ENCODE data around the gene FIGN. TPM values are rescaled to one million over a fixed set of nuclear protein-coding genes. Genes with fewer than 3 reads are reported as not detected.

The FIGN gene
- polyA plus RNA-seq, 1 donor from 2014 or later: 0.71 TPM

DNA sequence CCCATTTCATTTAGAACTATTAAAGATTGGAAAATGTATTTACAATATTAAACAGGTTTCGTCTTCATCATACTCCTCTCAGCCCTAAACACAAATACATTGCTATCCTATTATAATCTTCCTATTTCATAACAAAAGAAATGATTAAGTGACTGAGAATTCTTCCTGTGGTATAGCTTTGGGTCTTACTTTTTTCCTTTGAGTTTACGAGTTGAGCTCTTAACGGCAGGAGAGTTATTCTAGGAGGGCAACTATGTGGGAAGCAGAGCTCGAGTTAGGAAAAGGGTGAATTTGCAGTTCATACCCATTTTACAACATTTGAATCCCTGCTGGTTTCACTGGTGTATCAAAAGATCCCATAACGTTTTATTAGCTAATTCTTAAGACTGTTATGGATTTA, 105.0 kb downstream of the FIGN start:
- H3K9ac ChIP-seq (ENCODE audit: low read length): no peak overlapping the region
- no peaks in the 10 kb centered on the region for H3K36me3 ChIP-seq (ENCODE audit: insufficient read depth, low read length)
- H3K9me3 ChIP-seq (ENCODE audit: low read length): no peaks in the 10 kb centered on the region
- no peaks in the 10 kb centered on the region for H3K9me2 ChIP-seq (ENCODE audit: insufficient read depth, low read length)
- TF ChIP-seq POLR2AphosphoS5 (IDR thresholded peaks at IDR 0.05): no peak
- TF ChIP-seq EP300 (conservative IDR thresholded peaks at IDR 0.05; ENCODE audit: poor library complexity, severe bottlenecking): no peak
- no peak for TF ChIP-seq MXI1 (conservative IDR thresholded peaks at IDR 0.05; ENCODE audit: poor library complexity, severe bottlenecking)
- TF ChIP-seq, protein P1, sequence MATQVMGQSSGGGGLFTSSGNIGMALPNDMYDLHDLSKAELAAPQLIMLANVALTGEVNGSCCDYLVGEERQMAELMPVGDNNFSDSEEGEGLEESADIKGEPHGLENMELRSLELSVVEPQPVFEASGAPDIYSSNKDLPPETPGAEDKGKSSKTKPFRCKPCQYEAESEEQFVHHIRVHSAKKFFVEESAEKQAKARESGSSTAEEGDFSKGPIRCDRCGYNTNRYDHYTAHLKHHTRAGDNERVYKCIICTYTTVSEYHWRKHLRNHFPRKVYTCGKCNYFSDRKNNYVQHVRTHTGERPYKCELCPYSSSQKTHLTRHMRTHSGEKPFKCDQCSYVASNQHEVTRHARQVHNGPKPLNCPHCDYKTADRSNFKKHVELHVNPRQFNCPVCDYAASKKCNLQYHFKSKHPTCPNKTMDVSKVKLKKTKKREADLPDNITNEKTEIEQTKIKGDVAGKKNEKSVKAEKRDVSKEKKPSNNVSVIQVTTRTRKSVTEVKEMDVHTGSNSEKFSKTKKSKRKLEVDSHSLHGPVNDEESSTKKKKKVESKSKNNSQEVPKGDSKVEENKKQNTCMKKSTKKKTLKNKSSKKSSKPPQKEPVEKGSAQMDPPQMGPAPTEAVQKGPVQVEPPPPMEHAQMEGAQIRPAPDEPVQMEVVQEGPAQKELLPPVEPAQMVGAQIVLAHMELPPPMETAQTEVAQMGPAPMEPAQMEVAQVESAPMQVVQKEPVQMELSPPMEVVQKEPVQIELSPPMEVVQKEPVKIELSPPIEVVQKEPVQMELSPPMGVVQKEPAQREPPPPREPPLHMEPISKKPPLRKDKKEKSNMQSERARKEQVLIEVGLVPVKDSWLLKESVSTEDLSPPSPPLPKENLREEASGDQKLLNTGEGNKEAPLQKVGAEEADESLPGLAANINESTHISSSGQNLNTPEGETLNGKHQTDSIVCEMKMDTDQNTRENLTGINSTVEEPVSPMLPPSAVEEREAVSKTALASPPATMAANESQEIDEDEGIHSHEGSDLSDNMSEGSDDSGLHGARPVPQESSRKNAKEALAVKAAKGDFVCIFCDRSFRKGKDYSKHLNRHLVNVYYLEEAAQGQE (IDR thresholded peaks at IDR 0.05; ENCODE audit: borderline replicate concordance): no peak
- TF ChIP-seq TAF1 (IDR thresholded peaks at IDR 0.05; ENCODE audit: low read depth): no peak
- no peak for TF ChIP-seq RAD21 (conservative IDR thresholded peaks at IDR 0.05)
- TF ChIP-seq EZH2 (IDR thresholded peaks at IDR 0.05; ENCODE audit: borderline replicate concordance, insufficient read depth, low read length, poor library complexity, severe bottlenecking): no peak
- no peak for TF ChIP-seq SMC3 (conservative IDR thresholded peaks at IDR 0.05; ENCODE audit: poor library complexity)
- TF ChIP-seq, protein P2, sequence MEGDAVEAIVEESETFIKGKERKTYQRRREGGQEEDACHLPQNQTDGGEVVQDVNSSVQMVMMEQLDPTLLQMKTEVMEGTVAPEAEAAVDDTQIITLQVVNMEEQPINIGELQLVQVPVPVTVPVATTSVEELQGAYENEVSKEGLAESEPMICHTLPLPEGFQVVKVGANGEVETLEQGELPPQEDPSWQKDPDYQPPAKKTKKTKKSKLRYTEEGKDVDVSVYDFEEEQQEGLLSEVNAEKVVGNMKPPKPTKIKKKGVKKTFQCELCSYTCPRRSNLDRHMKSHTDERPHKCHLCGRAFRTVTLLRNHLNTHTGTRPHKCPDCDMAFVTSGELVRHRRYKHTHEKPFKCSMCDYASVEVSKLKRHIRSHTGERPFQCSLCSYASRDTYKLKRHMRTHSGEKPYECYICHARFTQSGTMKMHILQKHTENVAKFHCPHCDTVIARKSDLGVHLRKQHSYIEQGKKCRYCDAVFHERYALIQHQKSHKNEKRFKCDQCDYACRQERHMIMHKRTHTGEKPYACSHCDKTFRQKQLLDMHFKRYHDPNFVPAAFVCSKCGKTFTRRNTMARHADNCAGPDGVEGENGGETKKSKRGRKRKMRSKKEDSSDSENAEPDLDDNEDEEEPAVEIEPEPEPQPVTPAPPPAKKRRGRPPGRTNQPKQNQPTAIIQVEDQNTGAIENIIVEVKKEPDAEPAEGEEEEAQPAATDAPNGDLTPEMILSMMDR (IDR thresholded peaks at IDR 0.05; ENCODE audit: poor library complexity, severe bottlenecking): no peak
- no peak overlapping the region for H3K4me3 ChIP-seq (ENCODE audit: low read length)
- H3K79me2 ChIP-seq (replicated peaks; ENCODE audit: insufficient read depth, low read length): no peaks in the 10 kb centered on the region
- H3K27me3 ChIP-seq (ENCODE audit: insufficient read depth, low read depth, low read length): no peaks in the 10 kb centered on the region
- no peaks in the 10 kb centered on the region for H3F3A ChIP-seq (ENCODE audit: insufficient read depth, low read length, poor library complexity, severe bottlenecking)
- H2AFZ ChIP-seq (ENCODE audit: low read depth, low read length): no peak overlapping the region
- H3K27ac ChIP-seq (ENCODE audit: low read length): no peak overlapping the region
- no peak overlapping the region for H3K4me2 ChIP-seq (ENCODE audit: low read length)
- no peaks in the 10 kb centered on the region for H4K20me1 ChIP-seq (ENCODE audit: insufficient read depth)

DNA sequence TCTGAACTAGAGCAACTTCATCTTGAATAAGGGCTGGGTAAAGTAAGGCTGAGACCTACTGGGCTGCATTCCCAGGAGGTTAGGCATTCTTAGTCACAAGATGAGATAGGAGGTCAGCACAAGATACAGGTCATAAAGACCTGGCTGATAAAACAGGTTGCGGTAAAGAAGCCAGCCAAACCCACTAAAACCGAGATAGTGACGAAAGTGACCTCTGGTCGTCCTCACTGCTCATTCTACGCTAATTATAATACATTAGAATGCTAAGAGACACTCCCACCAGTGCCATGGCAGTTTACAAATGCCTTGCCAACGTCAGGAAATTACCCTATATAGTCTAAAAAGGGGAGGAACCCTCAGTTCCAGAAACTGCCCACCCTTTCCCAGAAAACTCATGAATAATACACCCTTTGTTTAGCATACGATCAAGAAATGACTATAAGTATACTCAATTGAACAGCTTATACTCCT, 109.1 kb downstream of the FIGN start:
- H3K4me2 ChIP-seq (ENCODE audit: low read length): no peak overlapping the region

More for the DNA sequence above, 109.1 kb downstream of the FIGN start:
- Histone ChIP-seq H3K27me3 (ENCODE audit: insufficient read depth, low read depth, low read length) (no peaks in the 10 kb centered on the region), H3K9ac (ENCODE audit: low read length) (no peak overlapping the region), H3K36me3 (ENCODE audit: insufficient read depth, low read length) (no peaks in the 10 kb centered on the region), H3F3A (ENCODE audit: insufficient read depth, low read length, poor library complexity, severe bottlenecking) (no peaks in the 10 kb centered on the region), H3K9me3 (ENCODE audit: low read length) (no peaks in the 10 kb centered on the region), H3K9me2 (ENCODE audit: insufficient read depth, low read length) (no peaks in the 10 kb centered on the region), H2AFZ (ENCODE audit: low read depth, low read length) (no peak overlapping the region), H3K79me2 (replicated peaks; ENCODE audit: insufficient read depth, low read length) (no peaks in the 10 kb centered on the region), H3K27ac (ENCODE audit: low read length) (no peak overlapping the region), H3K4me3 (ENCODE audit: low read length) (no peak overlapping the region), H4K20me1 (ENCODE audit: insufficient read depth) (no peaks in the 10 kb centered on the region)
- TF ChIP-seq SMC3 (conservative IDR thresholded peaks at IDR 0.05; ENCODE audit: poor library complexity) (no peak), MXI1 (conservative IDR thresholded peaks at IDR 0.05; ENCODE audit: poor library complexity, severe bottlenecking) (no peak), TAF1 (IDR thresholded peaks at IDR 0.05; ENCODE audit: low read depth) (no peak), POLR2AphosphoS5 (IDR thresholded peaks at IDR 0.05) (no peak), RAD21 (conservative IDR thresholded peaks at IDR 0.05) (no peak), EP300 (conservative IDR thresholded peaks at IDR 0.05; ENCODE audit: poor library complexity, severe bottlenecking) (no peak), EZH2 (IDR thresholded peaks at IDR 0.05; ENCODE audit: borderline replicate concordance, insufficient read depth, low read length, poor library complexity, severe bottlenecking) (no peak)
- TF ChIP-seq, protein P2 (IDR thresholded peaks at IDR 0.05; ENCODE audit: poor library complexity, severe bottlenecking): no peak
- TF ChIP-seq, protein P1 (IDR thresholded peaks at IDR 0.05; ENCODE audit: borderline replicate concordance): no peak
